ENCODE results near the gene DGCR2. TPM values are rescaled to one million over a fixed set of nuclear protein-coding genes. Genes with fewer than 3 reads are reported as not detected.

DGCR2 gene
- total and polyA plus RNA-seq, 2 of the 8 experiments (the other 6 are each of a cell fraction or from before 2014, with no cell fraction given), result 42.3 to 62.2 TPM

- TF ChIP-seq CHD7 (IDR thresholded peaks at IDR 0.05; ENCODE audit: insufficient replicate concordance, low read length) (no peak), KDM1A (IDR thresholded peaks at IDR 0.05; ENCODE audit: borderline replicate concordance, low read length) (no peak), FOSL1 (IDR thresholded peaks at IDR 0.05; ENCODE audit: insufficient read depth, low read depth, low read length) (no peak), CTBP2 (IDR thresholded peaks at IDR 0.05; ENCODE audit: borderline replicate concordance, insufficient read depth, insufficient read length, low read length) (no peak), ATF3 (IDR thresholded peaks at IDR 0.05; ENCODE audit: insufficient read depth, low read depth, low read length) (no peak), HDAC6 (IDR thresholded peaks at IDR 0.05; ENCODE audit: low read depth, low read length) (no peak), ASH2L (IDR thresholded peaks at IDR 0.05; ENCODE audit: low read length) (no peak), EP300 (IDR thresholded peaks at IDR 0.05; ENCODE audit: borderline replicate concordance in 1 of 2, low read depth in 2 of 2, low read length in 2 of 2) (no peak)
Measured at GRCh38 chr22:19152942-19153883, 31.0 kb upstream of the DGCR2 start (continued).

Data from H1 (cell line).